ENCODE data around the gene FAM3D. TPM values are rescaled to one million over a fixed set of nuclear protein-coding genes. Genes with fewer than 3 reads are reported as not detected.
"Not testable (repeated sequence)": the region's sequence is repeated elsewhere in the genome, so short reads cannot be mapped to it uniquely, and the experiment has no call there.

FAM3D gene
- total RNA-seq, 1 experiment from 2014 or later = not detected

DNA sequence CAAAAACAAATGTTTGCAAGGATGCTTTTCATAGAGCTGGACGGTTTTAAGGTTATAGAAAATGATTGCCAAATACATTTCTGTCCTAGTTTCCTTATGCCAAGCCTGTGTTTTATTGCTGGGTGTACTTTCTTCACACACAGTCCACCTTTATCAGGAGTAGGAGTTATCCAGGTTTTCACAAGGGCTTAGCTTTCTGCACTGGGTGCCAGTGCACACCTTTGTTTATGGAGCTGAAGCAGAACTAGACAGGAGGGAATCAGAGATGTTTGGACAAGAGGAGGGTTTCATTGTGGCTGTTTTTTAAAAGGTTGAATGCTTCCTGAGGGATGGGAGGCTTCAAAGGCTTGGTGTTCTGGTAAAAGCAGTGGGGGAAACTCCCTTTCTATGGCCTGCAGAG, 29.5 kb upstream of the FAM3D start:
- ChIA-PET CTCF (no interaction called here), POLR2A (ENCODE audit: low non-redundant PET) (no interaction called here)
- H3K36me3 ChIP-seq (ENCODE audit: insufficient read depth, low read length, poor library complexity, severe bottlenecking) = no peaks in the 10 kb centered on the region
- no peak for TF ChIP-seq EZH2 (IDR thresholded peaks at IDR 0.05; ENCODE audit: borderline replicate concordance, low read depth, low read length, poor library complexity, severe bottlenecking)
- TF ChIP-seq, protein P1, sequence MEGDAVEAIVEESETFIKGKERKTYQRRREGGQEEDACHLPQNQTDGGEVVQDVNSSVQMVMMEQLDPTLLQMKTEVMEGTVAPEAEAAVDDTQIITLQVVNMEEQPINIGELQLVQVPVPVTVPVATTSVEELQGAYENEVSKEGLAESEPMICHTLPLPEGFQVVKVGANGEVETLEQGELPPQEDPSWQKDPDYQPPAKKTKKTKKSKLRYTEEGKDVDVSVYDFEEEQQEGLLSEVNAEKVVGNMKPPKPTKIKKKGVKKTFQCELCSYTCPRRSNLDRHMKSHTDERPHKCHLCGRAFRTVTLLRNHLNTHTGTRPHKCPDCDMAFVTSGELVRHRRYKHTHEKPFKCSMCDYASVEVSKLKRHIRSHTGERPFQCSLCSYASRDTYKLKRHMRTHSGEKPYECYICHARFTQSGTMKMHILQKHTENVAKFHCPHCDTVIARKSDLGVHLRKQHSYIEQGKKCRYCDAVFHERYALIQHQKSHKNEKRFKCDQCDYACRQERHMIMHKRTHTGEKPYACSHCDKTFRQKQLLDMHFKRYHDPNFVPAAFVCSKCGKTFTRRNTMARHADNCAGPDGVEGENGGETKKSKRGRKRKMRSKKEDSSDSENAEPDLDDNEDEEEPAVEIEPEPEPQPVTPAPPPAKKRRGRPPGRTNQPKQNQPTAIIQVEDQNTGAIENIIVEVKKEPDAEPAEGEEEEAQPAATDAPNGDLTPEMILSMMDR (conservative IDR thresholded peaks at IDR 0.05; ENCODE audit: low read depth, low read length) = no peak
- H3K9me3 ChIP-seq (ENCODE audit: low read depth, low read length, poor library complexity, severe bottlenecking) = peaks cover 6% of the 10 kb centered on the region
- intact Hi-C loops (cut with micrococcal nuclease; ENCODE audit: unreplicated experiment) = no loop called here
- no peaks in the 10 kb centered on the region for H3K4me1 ChIP-seq (ENCODE audit: insufficient read depth, low read length, poor library complexity, severe bottlenecking)
- BruUV-seq (replicated peaks) = no TSS peak
- no peak for DNase-seq (ENCODE audit: low spot score)
- no peak overlapping the region for H3K4me3 ChIP-seq (ENCODE audit: low read depth, low read length, poor library complexity, severe bottlenecking)
- no peak overlapping the region for H3K27ac ChIP-seq (ENCODE audit: low read depth, low read length, poor library complexity, severe bottlenecking)
- H3K27me3 ChIP-seq (replicated peaks; ENCODE audit: insufficient read depth, low read depth, low read length, poor library complexity) = no peaks in the 10 kb centered on the region

DNA sequence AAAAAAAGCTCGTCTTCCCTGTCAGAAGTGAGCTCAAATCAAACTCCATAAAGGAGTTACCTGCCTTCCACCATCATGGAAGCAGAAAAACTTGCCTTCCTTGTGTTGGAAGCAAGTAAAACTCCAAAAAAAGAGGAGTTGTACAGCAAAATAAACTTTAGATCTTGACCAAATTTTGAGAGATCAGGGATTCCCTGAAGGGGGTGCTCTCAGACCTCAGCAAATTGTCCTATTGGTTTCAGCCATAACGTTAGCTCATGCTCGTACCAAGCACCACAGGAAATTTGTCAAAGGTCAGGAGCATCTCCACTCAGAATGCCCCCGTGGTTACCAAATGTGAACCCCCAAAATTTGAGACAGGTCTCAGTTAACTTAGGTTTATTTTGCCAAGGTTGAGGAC, 28.7 kb upstream of the FAM3D start:
- DNase-seq (ENCODE audit: low spot score); H3K4me1 ChIP-seq (ENCODE audit: insufficient read depth, low read length, poor library complexity, severe bottlenecking); POLR2A ChIA-PET (ENCODE audit: low non-redundant PET); CTCF ChIA-PET; H3K4me3 ChIP-seq (ENCODE audit: low read depth, low read length, poor library complexity, severe bottlenecking); H3K27me3 ChIP-seq (replicated peaks; ENCODE audit: insufficient read depth, low read depth, low read length, poor library complexity); H3K27ac ChIP-seq (ENCODE audit: low read depth, low read length, poor library complexity, severe bottlenecking); H3K36me3 ChIP-seq (ENCODE audit: insufficient read depth, low read length, poor library complexity, severe bottlenecking); H3K9me3 ChIP-seq (ENCODE audit: low read depth, low read length, poor library complexity, severe bottlenecking); intact Hi-C loops (cut with micrococcal nuclease; ENCODE audit: unreplicated experiment); BruUV-seq (replicated peaks): not testable (repeated sequence)

DNA sequence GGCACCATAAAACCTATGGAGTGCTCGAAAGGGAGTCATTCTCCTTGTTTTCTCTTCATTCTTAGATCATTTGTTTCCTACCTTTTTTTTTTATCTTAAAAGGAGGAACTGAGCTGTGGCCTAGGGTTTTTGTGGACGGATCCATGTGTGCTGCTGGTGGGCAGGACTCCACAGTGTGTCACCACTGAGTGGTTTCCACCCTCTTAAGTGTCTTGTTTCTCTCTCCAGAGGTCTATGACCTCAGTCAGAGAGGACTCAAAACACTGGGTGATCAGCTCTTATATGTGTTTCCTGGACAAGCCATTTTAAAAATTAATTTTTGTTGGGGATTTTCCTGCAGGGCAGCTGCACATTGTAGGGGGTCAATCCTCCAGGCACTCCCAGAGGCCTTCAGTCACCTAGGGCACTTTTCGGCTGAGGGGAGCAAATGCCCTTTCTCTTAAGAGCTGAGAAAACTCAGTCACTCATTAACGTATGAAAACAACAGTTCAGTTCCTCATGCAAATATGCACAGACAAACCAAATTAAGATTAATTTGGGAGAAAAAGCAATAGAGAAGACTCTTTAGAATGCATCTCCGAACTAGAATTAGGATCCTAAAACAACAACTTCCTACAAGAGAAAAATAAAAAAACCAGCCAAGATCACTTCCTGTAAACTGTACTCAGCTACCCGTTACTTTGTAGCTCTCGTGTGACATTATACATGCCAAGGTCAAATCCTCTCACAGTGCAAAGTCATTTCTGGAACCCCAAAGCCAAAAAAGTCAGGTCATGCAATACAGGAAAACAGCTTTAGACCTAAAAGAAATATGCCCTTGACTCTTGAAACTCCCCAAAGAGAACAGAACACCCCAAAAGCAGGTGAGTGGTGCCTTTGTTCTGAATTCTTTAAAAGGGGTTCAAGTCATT, 27.6 kb upstream of the FAM3D start:
- intact Hi-C loops (cut with micrococcal nuclease; ENCODE audit: unreplicated experiment) = no loop called here
- H3K4me3 ChIP-seq (ENCODE audit: low read depth, low read length, poor library complexity, severe bottlenecking) = no peak overlapping the region
- H3K9me3 ChIP-seq (ENCODE audit: low read depth, low read length, poor library complexity, severe bottlenecking) = peaks cover 6% of the 10 kb centered on the region
- no TSS peak for BruUV-seq (replicated peaks)
- POLR2A ChIA-PET (ENCODE audit: low non-redundant PET) = no interaction called here
- CTCF ChIA-PET = no interaction called here
- H3K27me3 ChIP-seq (replicated peaks; ENCODE audit: insufficient read depth, low read depth, low read length, poor library complexity) = no peaks in the 10 kb centered on the region
- no peak for DNase-seq (ENCODE audit: low spot score)
- H3K27ac ChIP-seq (ENCODE audit: low read depth, low read length, poor library complexity, severe bottlenecking) = no peak overlapping the region
- no peaks in the 10 kb centered on the region for H3K36me3 ChIP-seq (ENCODE audit: insufficient read depth, low read length, poor library complexity, severe bottlenecking)
- no peaks in the 10 kb centered on the region for H3K4me1 ChIP-seq (ENCODE audit: insufficient read depth, low read length, poor library complexity, severe bottlenecking)
- TF ChIP-seq, protein P1 (conservative IDR thresholded peaks at IDR 0.05; ENCODE audit: low read depth, low read length) = no peak
- no peak for TF ChIP-seq EZH2 (IDR thresholded peaks at IDR 0.05; ENCODE audit: borderline replicate concordance, low read depth, low read length, poor library complexity, severe bottlenecking)

DNA sequence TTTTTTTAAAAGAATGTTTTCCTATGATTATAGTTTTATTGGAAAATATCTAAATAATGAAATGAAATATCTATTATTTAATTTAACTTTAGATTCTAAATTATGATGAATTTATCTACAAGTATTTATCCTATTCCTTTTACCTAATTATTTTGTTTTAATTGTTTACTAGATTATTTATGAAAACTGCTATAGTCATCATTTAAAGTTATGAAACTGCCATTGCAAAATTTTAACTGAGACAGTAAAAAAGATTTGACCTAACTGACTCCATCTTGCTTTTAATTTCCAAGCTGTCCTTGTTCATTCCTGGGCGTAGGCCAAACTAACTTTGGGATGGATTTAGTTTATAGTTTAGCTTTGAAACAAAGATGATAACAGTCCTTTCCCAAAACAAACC, 25.9 kb upstream of the FAM3D start:
- H3K27ac ChIP-seq (ENCODE audit: low read depth, low read length, poor library complexity, severe bottlenecking) = no peak overlapping the region
- no peaks in the 10 kb centered on the region for H3K4me1 ChIP-seq (ENCODE audit: insufficient read depth, low read length, poor library complexity, severe bottlenecking)
- intact Hi-C loops (cut with micrococcal nuclease; ENCODE audit: unreplicated experiment) = no loop called here
- no peak for DNase-seq (ENCODE audit: low spot score)
- ChIA-PET CTCF (no interaction called here), POLR2A (ENCODE audit: low non-redundant PET) (no interaction called here)
- no peaks in the 10 kb centered on the region for H3K36me3 ChIP-seq (ENCODE audit: insufficient read depth, low read length, poor library complexity, severe bottlenecking)
- BruUV-seq (replicated peaks) = no TSS peak
- H3K4me3 ChIP-seq (ENCODE audit: low read depth, low read length, poor library complexity, severe bottlenecking) = no peak overlapping the region
- TF ChIP-seq, protein P1 (conservative IDR thresholded peaks at IDR 0.05; ENCODE audit: low read depth, low read length) = no peak
- no peak for TF ChIP-seq EZH2 (IDR thresholded peaks at IDR 0.05; ENCODE audit: borderline replicate concordance, low read depth, low read length, poor library complexity, severe bottlenecking)
- H3K27me3 ChIP-seq (replicated peaks; ENCODE audit: insufficient read depth, low read depth, low read length, poor library complexity) = no peaks in the 10 kb centered on the region
- H3K9me3 ChIP-seq (ENCODE audit: low read depth, low read length, poor library complexity, severe bottlenecking) = peaks cover 6% of the 10 kb centered on the region
